Measurements from ENCODE around the gene TP53INP2. TPM values are rescaled to one million over a fixed set of nuclear protein-coding genes. Genes with fewer than 3 reads are reported as not detected.

Gene TP53INP2
- total RNA-seq, 1 donor from 2014 or later, result 22.7 TPM

GRCh38 chr20:34701405-34702085, 2.6 kb upstream of the TP53INP2 start:
- no peaks in the 10 kb centered on the region for H3K36me3 ChIP-seq (ENCODE audit: insufficient read depth, low read length)
- H3K27ac ChIP-seq (ENCODE audit: low read depth, low read length), result no peak overlapping the region
- H2AFZ ChIP-seq (ENCODE audit: low read depth, low read length), result no peak overlapping the region
- DNase-seq (ENCODE audit: low read depth) (no peak), FAIRE-seq (no peak)
- H4K20me1 ChIP-seq (ENCODE audit: insufficient read depth, low read length), result peaks cover 19% of the 10 kb centered on the region
- H3K4me3 ChIP-seq (ENCODE audit: insufficient read depth, low read depth, low read length), result no peak overlapping the region
- H3K4me2 ChIP-seq (ENCODE audit: low read length), result no peak overlapping the region
- peaks cover 6% of the 10 kb centered on the region for H3K4me1 Mint-ChIP-seq (ENCODE audit: low read depth, unreplicated experiment)
- no peaks in the 10 kb centered on the region for H3K9me3 Mint-ChIP-seq (ENCODE audit: unreplicated experiment)
- no peak overlapping the region for H3K4me3 Mint-ChIP-seq (ENCODE audit: unreplicated experiment)
- peaks cover 3% of the 10 kb centered on the region for H3K27me3 ChIP-seq (ENCODE audit: insufficient read depth, low read length)
- no peaks in the 10 kb centered on the region for H3K36me3 Mint-ChIP-seq (ENCODE audit: low read depth, unreplicated experiment)
- H3K4me1 ChIP-seq (ENCODE audit: insufficient read depth, low read length), result peaks cover 19% of the 10 kb centered on the region
- no peaks in the 10 kb centered on the region for H3K79me2 ChIP-seq (ENCODE audit: insufficient read depth, low read length)
- H3K27ac Mint-ChIP-seq (ENCODE audit: unreplicated experiment), result no peak overlapping the region
- H3K9ac ChIP-seq (ENCODE audit: low read length), result no peak overlapping the region
- TF ChIP-seq, protein P1, sequence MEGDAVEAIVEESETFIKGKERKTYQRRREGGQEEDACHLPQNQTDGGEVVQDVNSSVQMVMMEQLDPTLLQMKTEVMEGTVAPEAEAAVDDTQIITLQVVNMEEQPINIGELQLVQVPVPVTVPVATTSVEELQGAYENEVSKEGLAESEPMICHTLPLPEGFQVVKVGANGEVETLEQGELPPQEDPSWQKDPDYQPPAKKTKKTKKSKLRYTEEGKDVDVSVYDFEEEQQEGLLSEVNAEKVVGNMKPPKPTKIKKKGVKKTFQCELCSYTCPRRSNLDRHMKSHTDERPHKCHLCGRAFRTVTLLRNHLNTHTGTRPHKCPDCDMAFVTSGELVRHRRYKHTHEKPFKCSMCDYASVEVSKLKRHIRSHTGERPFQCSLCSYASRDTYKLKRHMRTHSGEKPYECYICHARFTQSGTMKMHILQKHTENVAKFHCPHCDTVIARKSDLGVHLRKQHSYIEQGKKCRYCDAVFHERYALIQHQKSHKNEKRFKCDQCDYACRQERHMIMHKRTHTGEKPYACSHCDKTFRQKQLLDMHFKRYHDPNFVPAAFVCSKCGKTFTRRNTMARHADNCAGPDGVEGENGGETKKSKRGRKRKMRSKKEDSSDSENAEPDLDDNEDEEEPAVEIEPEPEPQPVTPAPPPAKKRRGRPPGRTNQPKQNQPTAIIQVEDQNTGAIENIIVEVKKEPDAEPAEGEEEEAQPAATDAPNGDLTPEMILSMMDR (IDR thresholded peaks at IDR 0.05; ENCODE audit: insufficient read depth, low read depth, low read length), result no peak
- TF ChIP-seq EZH2 (IDR thresholded peaks at IDR 0.05; ENCODE audit: insufficient read depth, low read length), result no peak
- H3K27me3 Mint-ChIP-seq (ENCODE audit: low read depth, unreplicated experiment), result peaks cover 17% of the 10 kb centered on the region
- H3K9me3 ChIP-seq (ENCODE audit: insufficient read depth, low read depth, low read length), result no peaks in the 10 kb centered on the region

DNA sequence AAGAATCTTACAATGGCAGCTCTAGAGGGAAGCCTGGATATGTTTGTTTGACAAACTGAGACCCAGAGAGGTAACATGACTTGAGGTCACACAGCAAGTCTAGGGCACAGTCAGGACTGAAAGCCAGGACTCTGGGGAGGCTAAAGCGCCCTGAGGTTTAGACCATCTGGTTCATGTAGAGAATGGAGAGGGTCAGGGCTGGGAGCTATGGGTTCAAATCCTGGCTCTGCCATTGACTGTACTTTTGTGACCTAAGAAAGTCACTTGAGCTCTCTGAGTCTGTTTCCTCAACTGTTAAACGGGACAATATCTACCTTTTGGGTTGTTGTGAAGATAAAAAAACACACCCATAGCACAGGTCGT, 1.1 kb upstream of the TP53INP2 start:
- Mint-ChIP-seq H3K4me3 (ENCODE audit: unreplicated experiment) (peak overlapping the region; percentile 94), H3K27me3 (ENCODE audit: low read depth, unreplicated experiment) (peaks cover 11% of the 10 kb centered on the region), H3K36me3 (ENCODE audit: low read depth, unreplicated experiment) (no peaks in the 10 kb centered on the region), H3K9me3 (ENCODE audit: unreplicated experiment) (no peaks in the 10 kb centered on the region), H3K4me1 (ENCODE audit: low read depth, unreplicated experiment) (peaks cover 6% of the 10 kb centered on the region), H3K27ac (ENCODE audit: unreplicated experiment) (peak overlapping the region; percentile 85)
- no peak for TF ChIP-seq EZH2 (IDR thresholded peaks at IDR 0.05; ENCODE audit: insufficient read depth, low read length)
- Histone ChIP-seq H3K9ac (ENCODE audit: low read length) (peak overlapping the region; percentile 89), H3K4me2 (ENCODE audit: low read length) (peak overlapping the region; percentile 94), H3K79me2 (ENCODE audit: insufficient read depth, low read length) (no peaks in the 10 kb centered on the region), H3K36me3 (ENCODE audit: insufficient read depth, low read length) (no peaks in the 10 kb centered on the region), H3K27me3 (ENCODE audit: insufficient read depth, low read length) (no peaks in the 10 kb centered on the region), H3K4me1 (ENCODE audit: insufficient read depth, low read length) (peaks cover 19% of the 10 kb centered on the region), H3K9me3 (ENCODE audit: insufficient read depth, low read depth, low read length) (no peaks in the 10 kb centered on the region), H2AFZ (ENCODE audit: low read depth, low read length) (no peak overlapping the region), H3K27ac (ENCODE audit: low read depth, low read length) (no peak overlapping the region), H4K20me1 (ENCODE audit: insufficient read depth, low read length) (peaks cover 26% of the 10 kb centered on the region), H3K4me3 (ENCODE audit: insufficient read depth, low read depth, low read length) (peak overlapping the region; percentile 85)
- FAIRE-seq (no peak), DNase-seq (ENCODE audit: low read depth) (no peak)

GRCh38 chr20:34703424-34704176, 544 bp upstream of the TP53INP2 start:
- H3K4me1 Mint-ChIP-seq (ENCODE audit: low read depth, unreplicated experiment), result peaks cover 6% of the 10 kb centered on the region
- H3K9me3 Mint-ChIP-seq (ENCODE audit: unreplicated experiment), result no peaks in the 10 kb centered on the region
- Histone ChIP-seq H3K36me3 (ENCODE audit: insufficient read depth, low read length) (no peaks in the 10 kb centered on the region), H4K20me1 (ENCODE audit: insufficient read depth, low read length) (peaks cover 26% of the 10 kb centered on the region), H3K9me3 (ENCODE audit: insufficient read depth, low read depth, low read length) (no peaks in the 10 kb centered on the region), H3K27me3 (ENCODE audit: insufficient read depth, low read length) (no peaks in the 10 kb centered on the region), H3K4me2 (ENCODE audit: low read length) (peak overlapping the region; percentile 94), H2AFZ (ENCODE audit: low read depth, low read length) (peak overlapping the region; percentile 65), H3K27ac (ENCODE audit: low read depth, low read length) (peak overlapping the region; percentile 85), H3K79me2 (ENCODE audit: insufficient read depth, low read length) (no peaks in the 10 kb centered on the region), H3K9ac (ENCODE audit: low read length) (peak overlapping the region; percentile 89), H3K4me1 (ENCODE audit: insufficient read depth, low read length) (peaks cover 19% of the 10 kb centered on the region), H3K4me3 (ENCODE audit: insufficient read depth, low read depth, low read length) (peak overlapping the region; percentile 85)
- no peaks in the 10 kb centered on the region for H3K36me3 Mint-ChIP-seq (ENCODE audit: low read depth, unreplicated experiment)
- peak overlapping the region; percentile 85 for H3K27ac Mint-ChIP-seq (ENCODE audit: unreplicated experiment)
- H3K4me3 Mint-ChIP-seq (ENCODE audit: unreplicated experiment), result peak overlapping the region; percentile 94
- FAIRE-seq (no peak), DNase-seq (ENCODE audit: low read depth) (peak; percentile 14)
- H3K27me3 Mint-ChIP-seq (ENCODE audit: low read depth, unreplicated experiment), result peaks cover 10% of the 10 kb centered on the region
- TF ChIP-seq EZH2 (IDR thresholded peaks at IDR 0.05; ENCODE audit: insufficient read depth, low read length), result no peak
- TF ChIP-seq, protein P1 (IDR thresholded peaks at IDR 0.05; ENCODE audit: insufficient read depth, low read depth, low read length), result no peak

Data from astrocyte (in vitro differentiated cells and primary cell).